ENCODE data around the gene LMNA.

The LMNA gene

GRCh38 chr1:156150333-156151011 lies 36.0 kb downstream of the LMNA start:
- no peaks in the 10 kb centered on the region for H3K36me3 ChIP-seq (ENCODE audit: insufficient read depth, low read length)
- H3K4me3 ChIP-seq (ENCODE audit: low read depth in 1 of 2, low read length in 2 of 2) = no peak overlapping the region
- no peaks in the 10 kb centered on the region for H3K9me3 ChIP-seq (ENCODE audit: insufficient read depth, low read length, severe bottlenecking)
- H3K4me2 ChIP-seq (ENCODE audit: insufficient read depth, low read length) = no peak overlapping the region
- H3K27ac ChIP-seq (ENCODE audit: low read length) = no peak overlapping the region
- DNase-seq (no peak), ATAC-seq (ENCODE audit: insufficient read depth, low read depth) (no peak)
- no peaks in the 10 kb centered on the region for H3K79me2 ChIP-seq (ENCODE audit: insufficient read depth, low read length)
- no peaks in the 10 kb centered on the region for H4K20me1 ChIP-seq (ENCODE audit: insufficient read depth, low read length)
- no peaks in the 10 kb centered on the region for H3K4me1 ChIP-seq (ENCODE audit: insufficient read depth, low read length)
- no peak overlapping the region for H3K9ac ChIP-seq (ENCODE audit: low read depth, low read length)
- H2AFZ ChIP-seq (ENCODE audit: low read depth, low read length) = no peak overlapping the region
- TF ChIP-seq CTCF (IDR thresholded peaks at IDR 0.05; ENCODE audit: borderline replicate concordance, extremely low read depth, low read length, poor library complexity, severe bottlenecking) = no peak
- TF ChIP-seq EZH2 (IDR thresholded peaks at IDR 0.05; ENCODE audit: borderline replicate concordance, low read depth, low read length, severe bottlenecking) = no peak
- peaks cover 5% of the 10 kb centered on the region for H3K27me3 ChIP-seq (ENCODE audit: insufficient read depth, low read length, poor library complexity)

GRCh38 chr1:156151093-156151688 lies 36.7 kb downstream of the LMNA start:
- ATAC-seq (ENCODE audit: insufficient read depth, low read depth) (no peak), DNase-seq (no peak)
- H3K4me2 ChIP-seq (ENCODE audit: insufficient read depth, low read length) = no peak overlapping the region
- peaks cover 5% of the 10 kb centered on the region for H3K27me3 ChIP-seq (ENCODE audit: insufficient read depth, low read length, poor library complexity)
- no peaks in the 10 kb centered on the region for H3K9me3 ChIP-seq (ENCODE audit: insufficient read depth, low read length, severe bottlenecking)
- H3K27ac ChIP-seq (ENCODE audit: low read length) = no peak overlapping the region
- no peak overlapping the region for H3K4me3 ChIP-seq (ENCODE audit: low read depth in 1 of 2, low read length in 2 of 2)
- no peaks in the 10 kb centered on the region for H3K4me1 ChIP-seq (ENCODE audit: insufficient read depth, low read length)
- no peaks in the 10 kb centered on the region for H3K36me3 ChIP-seq (ENCODE audit: insufficient read depth, low read length)
- H4K20me1 ChIP-seq (ENCODE audit: insufficient read depth, low read length) = no peaks in the 10 kb centered on the region
- no peak for TF ChIP-seq EZH2 (IDR thresholded peaks at IDR 0.05; ENCODE audit: borderline replicate concordance, low read depth, low read length, severe bottlenecking)
- no peak for TF ChIP-seq CTCF (IDR thresholded peaks at IDR 0.05; ENCODE audit: borderline replicate concordance, extremely low read depth, low read length, poor library complexity, severe bottlenecking)
- H2AFZ ChIP-seq (ENCODE audit: low read depth, low read length) = no peak overlapping the region
- no peaks in the 10 kb centered on the region for H3K79me2 ChIP-seq (ENCODE audit: insufficient read depth, low read length)
- no peak overlapping the region for H3K9ac ChIP-seq (ENCODE audit: low read depth, low read length)

GRCh38 chr1:156152628-156153027 lies 38.1 kb downstream of the LMNA start:
- no peak overlapping the region for H3K27ac ChIP-seq (ENCODE audit: low read length)

More at GRCh38 chr1:156152628-156153027, 38.1 kb downstream of the LMNA start:
- H2AFZ ChIP-seq (ENCODE audit: low read depth, low read length) = no peak overlapping the region
- TF ChIP-seq CTCF (IDR thresholded peaks at IDR 0.05; ENCODE audit: borderline replicate concordance, extremely low read depth, low read length, poor library complexity, severe bottlenecking) (no peak), EZH2 (IDR thresholded peaks at IDR 0.05; ENCODE audit: borderline replicate concordance, low read depth, low read length, severe bottlenecking) (no peak)
- H3K79me2 ChIP-seq (ENCODE audit: insufficient read depth, low read length) = no peaks in the 10 kb centered on the region
- peaks cover 9% of the 10 kb centered on the region for H3K27me3 ChIP-seq (ENCODE audit: insufficient read depth, low read length, poor library complexity)
- H3K9me3 ChIP-seq (ENCODE audit: insufficient read depth, low read length, severe bottlenecking) = no peaks in the 10 kb centered on the region
- H3K4me2 ChIP-seq (ENCODE audit: insufficient read depth, low read length) = no peak overlapping the region
- H3K36me3 ChIP-seq (ENCODE audit: insufficient read depth, low read length) = no peaks in the 10 kb centered on the region
- H3K4me1 ChIP-seq (ENCODE audit: insufficient read depth, low read length) = no peaks in the 10 kb centered on the region
- H3K4me3 ChIP-seq (ENCODE audit: low read depth in 1 of 2, low read length in 2 of 2) = no peak overlapping the region
- no peak for DNase-seq
- H4K20me1 ChIP-seq (ENCODE audit: insufficient read depth, low read length) = no peaks in the 10 kb centered on the region
- no peak overlapping the region for H3K9ac ChIP-seq (ENCODE audit: low read depth, low read length)
- no peak for ATAC-seq (ENCODE audit: insufficient read depth, low read depth)

Measured in DND-41 (cell line).